ENCODE results near the gene USP11. TPM values are rescaled to one million over a fixed set of nuclear protein-coding genes. Genes with fewer than 3 reads are reported as not detected.

Gene USP11
- total and polyA plus RNA-seq, 5 donors from 2014 or later: 46.0 to 97.3 (median 57.7) TPM

- peaks cover 53% of the 10 kb centered on the region for H3K36me3 Mint-ChIP-seq
- no peak overlapping the region for H3K27ac ChIP-seq (ENCODE audit: insufficient read depth, low read length, poor library complexity, severe bottlenecking)
- peaks cover 0 to 6% (median 2%) of the 10 kb centered on the region in 4 donors for H3K4me1 Mint-ChIP-seq
- H3K4me3 ChIP-seq (ENCODE audit: low read depth, low read length): no peak overlapping the region
- no peak overlapping the region for H3K4me3 Mint-ChIP-seq
- no peaks in the 10 kb centered on the region for H3K27me3 Mint-ChIP-seq
- H3K27ac Mint-ChIP-seq: peak overlapping the region in 1 of 3 donors; percentile 20
- ATAC-seq (ENCODE audit: low read depth in 2 of 2): no peak
- H3K9me3 Mint-ChIP-seq: no peaks in the 10 kb centered on the region
- peaks cover 87% of the 10 kb centered on the region for H3K36me3 ChIP-seq (ENCODE audit: control insufficient read depth, insufficient read depth, low read length)
- H3K4me1 ChIP-seq (ENCODE audit: control insufficient read depth, insufficient read depth, low read length, poor library complexity, severe bottlenecking): no peaks in the 10 kb centered on the region
- H3K9me3 ChIP-seq (ENCODE audit: control insufficient read depth in 2 of 2, low read length in 2 of 2): no peaks in the 10 kb centered on the region
- DNase-seq: no peak
- no peaks in the 10 kb centered on the region for H3K27me3 ChIP-seq (ENCODE audit: control insufficient read depth, insufficient read depth, low read length)
Measured at GRCh38 chrX:47206316-47206715, 26.5 kb upstream of the USP11 start.

- H3K36me3 Mint-ChIP-seq: peaks cover 58% of the 10 kb centered on the region
- no peak overlapping the region for H3K4me3 Mint-ChIP-seq
- Histone ChIP-seq H3K9me3 (ENCODE audit: control insufficient read depth in 2 of 2, low read length in 2 of 2) (no peaks in the 10 kb centered on the region), H3K27ac (ENCODE audit: insufficient read depth, low read length, poor library complexity, severe bottlenecking) (no peak overlapping the region), H3K36me3 (ENCODE audit: control insufficient read depth, insufficient read depth, low read length) (peaks cover 87% of the 10 kb centered on the region), H3K4me1 (ENCODE audit: control insufficient read depth, insufficient read depth, low read length, poor library complexity, severe bottlenecking) (no peaks in the 10 kb centered on the region), H3K4me3 (ENCODE audit: low read depth, low read length) (no peak overlapping the region), H3K27me3 (ENCODE audit: control insufficient read depth, insufficient read depth, low read length) (no peaks in the 10 kb centered on the region)
- peaks cover 0 to 6% (median 1%) of the 10 kb centered on the region in 4 donors for H3K4me1 Mint-ChIP-seq
- ATAC-seq (ENCODE audit: low read depth in 2 of 2) (no peak), DNase-seq (no peak)
- no peaks in the 10 kb centered on the region for H3K9me3 Mint-ChIP-seq
- no peak overlapping the region for H3K27ac Mint-ChIP-seq
- H3K27me3 Mint-ChIP-seq: no peaks in the 10 kb centered on the region
Measured at GRCh38 chrX:47208108-47208507, 24.7 kb upstream of the USP11 start.

- H3K9me3 Mint-ChIP-seq: no peaks in the 10 kb centered on the region
- Histone ChIP-seq H3K27me3 (ENCODE audit: control insufficient read depth, insufficient read depth, low read length) (no peaks in the 10 kb centered on the region), H3K27ac (ENCODE audit: insufficient read depth, low read length, poor library complexity, severe bottlenecking) (no peak overlapping the region), H3K9me3 (ENCODE audit: control insufficient read depth in 2 of 2, low read length in 2 of 2) (no peaks in the 10 kb centered on the region), H3K4me3 (ENCODE audit: low read depth, low read length) (no peak overlapping the region), H3K4me1 (ENCODE audit: control insufficient read depth, insufficient read depth, low read length, poor library complexity, severe bottlenecking) (no peaks in the 10 kb centered on the region), H3K36me3 (ENCODE audit: control insufficient read depth, insufficient read depth, low read length) (peaks cover 86% of the 10 kb centered on the region)
- H3K4me1 Mint-ChIP-seq: peaks cover 0 to 6% (median 1%) of the 10 kb centered on the region in 4 donors
- no peaks in the 10 kb centered on the region for H3K27me3 Mint-ChIP-seq
- ATAC-seq (ENCODE audit: low read depth in 2 of 2) (no peak), DNase-seq (no peak)
- peaks cover 59% of the 10 kb centered on the region for H3K36me3 Mint-ChIP-seq
- peak overlapping the region in 1 of 3 donors; percentile 41 for H3K27ac Mint-ChIP-seq
- H3K4me3 Mint-ChIP-seq: no peak overlapping the region
Measured at GRCh38 chrX:47209508-47210238, 23.1 kb upstream of the USP11 start.

- Histone ChIP-seq H3K9me3 (ENCODE audit: control insufficient read depth in 2 of 2, low read length in 2 of 2) (no peaks in the 10 kb centered on the region), H3K4me1 (ENCODE audit: control insufficient read depth, insufficient read depth, low read length, poor library complexity, severe bottlenecking) (no peaks in the 10 kb centered on the region), H3K36me3 (ENCODE audit: control insufficient read depth, insufficient read depth, low read length) (peaks cover 88% of the 10 kb centered on the region), H3K4me3 (ENCODE audit: low read depth, low read length) (no peak overlapping the region), H3K27me3 (ENCODE audit: control insufficient read depth, insufficient read depth, low read length) (no peaks in the 10 kb centered on the region), H3K27ac (ENCODE audit: insufficient read depth, low read length, poor library complexity, severe bottlenecking) (no peak overlapping the region)
- Mint-ChIP-seq H3K27me3 (no peaks in the 10 kb centered on the region), H3K9me3 (no peaks in the 10 kb centered on the region), H3K36me3 (peaks cover 64% of the 10 kb centered on the region), H3K27ac (peak overlapping the region in 1 of 3 donors; percentile 95), H3K4me1 (peaks cover 0 to 6% (median 2%) of the 10 kb centered on the region in 4 donors), H3K4me3 (no peak overlapping the region)
- no peak for DNase-seq
- ATAC-seq (ENCODE audit: low read depth in 2 of 2): no peak
Measured at GRCh38 chrX:47210661-47211425, 22.0 kb upstream of the USP11 start.

- H3K27me3 Mint-ChIP-seq: no peaks in the 10 kb centered on the region
- H3K36me3 Mint-ChIP-seq: peaks cover 53% of the 10 kb centered on the region
- no peak overlapping the region for H3K27ac Mint-ChIP-seq
- ATAC-seq (ENCODE audit: low read depth in 2 of 2) (no peak), DNase-seq (no peak)
- H3K9me3 ChIP-seq (ENCODE audit: control insufficient read depth in 2 of 2, low read length in 2 of 2): no peaks in the 10 kb centered on the region
- H3K27ac ChIP-seq (ENCODE audit: insufficient read depth, low read length, poor library complexity, severe bottlenecking): no peak overlapping the region
- H3K4me3 Mint-ChIP-seq: no peak overlapping the region
- H3K27me3 ChIP-seq (ENCODE audit: control insufficient read depth, insufficient read depth, low read length): no peaks in the 10 kb centered on the region
- H3K9me3 Mint-ChIP-seq: no peaks in the 10 kb centered on the region
- H3K4me1 Mint-ChIP-seq: peaks cover 0 to 18% (median 12%) of the 10 kb centered on the region in 4 donors
- H3K36me3 ChIP-seq (ENCODE audit: control insufficient read depth, insufficient read depth, low read length): peaks cover 73% of the 10 kb centered on the region
- H3K4me1 ChIP-seq (ENCODE audit: control insufficient read depth, insufficient read depth, low read length, poor library complexity, severe bottlenecking): peaks cover 5% of the 10 kb centered on the region
- H3K4me3 ChIP-seq (ENCODE audit: low read depth, low read length): no peak overlapping the region
Measured at GRCh38 chrX:47212381-47213293, 20.2 kb upstream of the USP11 start.

- Histone ChIP-seq H3K36me3 (ENCODE audit: control insufficient read depth, insufficient read depth, low read length) (peaks cover 61% of the 10 kb centered on the region), H3K4me3 (ENCODE audit: low read depth, low read length) (no peak overlapping the region), H3K27ac (ENCODE audit: insufficient read depth, low read length, poor library complexity, severe bottlenecking) (peak overlapping the region; percentile 23), H3K4me1 (ENCODE audit: control insufficient read depth, insufficient read depth, low read length, poor library complexity, severe bottlenecking) (peaks cover 12% of the 10 kb centered on the region), H3K27me3 (ENCODE audit: control insufficient read depth, insufficient read depth, low read length) (no peaks in the 10 kb centered on the region), H3K9me3 (ENCODE audit: control insufficient read depth in 2 of 2, low read length in 2 of 2) (no peaks in the 10 kb centered on the region)
- H3K36me3 Mint-ChIP-seq: peaks cover 53% of the 10 kb centered on the region
- DNase-seq: no peak
- H3K4me3 Mint-ChIP-seq: no peak overlapping the region
- no peaks in the 10 kb centered on the region for H3K9me3 Mint-ChIP-seq
- H3K4me1 Mint-ChIP-seq: peaks cover 0 to 27% (median 12%) of the 10 kb centered on the region in 4 donors
- no peak for ATAC-seq (ENCODE audit: low read depth in 2 of 2)
- peak overlapping the region in 1 of 3 donors; percentile 25 for H3K27ac Mint-ChIP-seq
- no peaks in the 10 kb centered on the region for H3K27me3 Mint-ChIP-seq
Measured at GRCh38 chrX:47214435-47215077, 18.3 kb upstream of the USP11 start.

- Histone ChIP-seq H3K27me3 (ENCODE audit: control insufficient read depth, insufficient read depth, low read length) (no peaks in the 10 kb centered on the region), H3K27ac (ENCODE audit: insufficient read depth, low read length, poor library complexity, severe bottlenecking) (no peak overlapping the region), H3K4me3 (ENCODE audit: low read depth, low read length) (no peak overlapping the region), H3K9me3 (ENCODE audit: control insufficient read depth in 2 of 2, low read length in 2 of 2) (no peaks in the 10 kb centered on the region), H3K36me3 (ENCODE audit: control insufficient read depth, insufficient read depth, low read length) (peaks cover 53% of the 10 kb centered on the region), H3K4me1 (ENCODE audit: control insufficient read depth, insufficient read depth, low read length, poor library complexity, severe bottlenecking) (peaks cover 20% of the 10 kb centered on the region)
- ATAC-seq (ENCODE audit: low read depth in 2 of 2): no peak
- H3K27me3 Mint-ChIP-seq: no peaks in the 10 kb centered on the region
- no peak overlapping the region for H3K4me3 Mint-ChIP-seq
- H3K36me3 Mint-ChIP-seq: peaks cover 48% of the 10 kb centered on the region
- peaks cover 5 to 35% (median 17%) of the 10 kb centered on the region in 4 donors for H3K4me1 Mint-ChIP-seq
- peak overlapping the region in 1 of 3 donors; percentile 1 for H3K27ac Mint-ChIP-seq
- DNase-seq: no peak
- no peaks in the 10 kb centered on the region for H3K9me3 Mint-ChIP-seq
Measured at GRCh38 chrX:47215291-47215900, 17.4 kb upstream of the USP11 start.
